Stimulated activated naive CD8-positive, alpha-beta T cell treated with anti-CD3 and anti-CD28 coated beads, Interleukin-15, amount 100 ng/mL, for 72 hours (primary cell): ENCODE measurements around the gene DOCK10.

Experiments used
- ATAC-seq: fragments of 150-1000 bp; cut with Tn5 transposase; 2 replicates; pipeline ENCODE4 v1.10.0; 2021; ENCODE audit warnings: mild to moderate bottlenecking, moderate library complexity
- DNase-seq, 2 donors: peaks; one replicate each; pipeline ENCODE4 v3.0.0; 2021 to 2022
- H3K27ac Mint-ChIP-seq, 2 donors: one replicate each; pipeline ENCODE4 v1.8.0; 2022; ENCODE audit warnings: mild to moderate bottlenecking in 2 of 2, mixed read lengths in 2 of 2, moderate library complexity in 2 of 2
- H3K27me3 Mint-ChIP-seq: one replicate; pipeline ENCODE4 v1.8.0; 2022; ENCODE audit warnings: mixed read lengths
- H3K4me1 Mint-ChIP-seq: one replicate; pipeline ENCODE4 v1.8.0; 2022; ENCODE audit warnings: mild to moderate bottlenecking, mixed read lengths
- H3K4me3 Mint-ChIP-seq, 2 donors: one replicate each; pipeline ENCODE4 v1.8.0; 2022; ENCODE audit warnings: mild to moderate bottlenecking in 2 of 2, mixed read lengths in 2 of 2, moderate library complexity in 1 of 2
- H3K9me3 Mint-ChIP-seq, 2 donors: one replicate each; pipeline ENCODE4 v1.8.0; 2022; ENCODE audit warnings: mixed read lengths in 2 of 2

The DOCK10 gene

GRCh38 chr2:224851811-224852210 lies 190.5 kb downstream of the DOCK10 start:
- ATAC-seq (no peak), DNase-seq (no peak)
- Mint-ChIP-seq H3K4me3 (no peak overlapping the region), H3K4me1 (peaks cover 20% of the 10 kb centered on the region), H3K27ac (peak overlapping the region in 1 of 2 donors; percentile 74), H3K27me3 (no peaks in the 10 kb centered on the region), H3K9me3 (no peaks in the 10 kb centered on the region)

DNA sequence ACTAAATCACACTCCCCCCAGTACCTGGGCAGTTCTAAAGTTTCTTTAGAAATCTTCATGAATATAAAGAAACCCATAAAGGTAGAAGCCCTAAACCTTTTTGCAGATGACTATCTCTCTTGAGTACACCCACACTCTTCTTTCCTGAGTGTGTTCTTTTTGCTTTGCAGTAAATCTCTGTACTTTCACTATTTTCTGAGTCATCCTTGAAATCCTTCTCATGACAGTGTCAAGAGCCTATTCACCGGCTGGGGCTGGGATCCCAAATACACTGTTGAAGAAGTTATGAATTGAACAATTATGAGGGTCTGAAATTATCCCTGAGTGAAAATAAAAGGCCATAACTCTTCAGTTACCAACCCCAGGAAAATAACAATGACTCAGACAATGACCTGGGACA lies 192.2 kb downstream of the DOCK10 start:
- DNase-seq (no peak), ATAC-seq (no peak)
- Mint-ChIP-seq H3K9me3 (no peaks in the 10 kb centered on the region), H3K4me3 (no peak overlapping the region), H3K4me1 (peaks cover 20% of the 10 kb centered on the region), H3K27me3 (no peaks in the 10 kb centered on the region), H3K27ac (peak overlapping the region in 1 of 2 donors; percentile 96)

DNA sequence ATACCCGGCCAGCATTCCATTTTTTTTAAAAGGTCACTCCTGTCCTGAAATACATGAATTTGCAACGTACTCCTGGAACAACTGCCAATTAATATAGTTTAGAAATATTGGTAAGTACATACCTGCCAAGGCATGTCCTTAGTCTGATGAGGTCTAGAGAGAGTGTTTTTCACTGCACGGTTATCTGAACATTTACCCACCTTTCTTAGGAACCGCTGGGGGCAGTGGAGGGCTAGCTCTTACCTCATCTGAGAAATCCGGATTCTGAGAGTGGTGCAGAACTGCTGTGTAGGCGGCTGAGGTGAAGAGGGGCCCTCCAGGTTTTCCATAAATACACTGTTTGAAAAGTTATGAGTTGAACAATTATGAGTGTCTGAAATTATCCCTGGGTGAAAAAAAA lies 193.0 kb downstream of the DOCK10 start:
- Mint-ChIP-seq H3K9me3 (no peaks in the 10 kb centered on the region), H3K27me3 (no peaks in the 10 kb centered on the region), H3K4me3 (no peak overlapping the region), H3K4me1 (peaks cover 20% of the 10 kb centered on the region), H3K27ac (peak overlapping the region in 1 of 2 donors; percentile 74)
- ATAC-seq = no peak
- DNase-seq = no peak

DNA sequence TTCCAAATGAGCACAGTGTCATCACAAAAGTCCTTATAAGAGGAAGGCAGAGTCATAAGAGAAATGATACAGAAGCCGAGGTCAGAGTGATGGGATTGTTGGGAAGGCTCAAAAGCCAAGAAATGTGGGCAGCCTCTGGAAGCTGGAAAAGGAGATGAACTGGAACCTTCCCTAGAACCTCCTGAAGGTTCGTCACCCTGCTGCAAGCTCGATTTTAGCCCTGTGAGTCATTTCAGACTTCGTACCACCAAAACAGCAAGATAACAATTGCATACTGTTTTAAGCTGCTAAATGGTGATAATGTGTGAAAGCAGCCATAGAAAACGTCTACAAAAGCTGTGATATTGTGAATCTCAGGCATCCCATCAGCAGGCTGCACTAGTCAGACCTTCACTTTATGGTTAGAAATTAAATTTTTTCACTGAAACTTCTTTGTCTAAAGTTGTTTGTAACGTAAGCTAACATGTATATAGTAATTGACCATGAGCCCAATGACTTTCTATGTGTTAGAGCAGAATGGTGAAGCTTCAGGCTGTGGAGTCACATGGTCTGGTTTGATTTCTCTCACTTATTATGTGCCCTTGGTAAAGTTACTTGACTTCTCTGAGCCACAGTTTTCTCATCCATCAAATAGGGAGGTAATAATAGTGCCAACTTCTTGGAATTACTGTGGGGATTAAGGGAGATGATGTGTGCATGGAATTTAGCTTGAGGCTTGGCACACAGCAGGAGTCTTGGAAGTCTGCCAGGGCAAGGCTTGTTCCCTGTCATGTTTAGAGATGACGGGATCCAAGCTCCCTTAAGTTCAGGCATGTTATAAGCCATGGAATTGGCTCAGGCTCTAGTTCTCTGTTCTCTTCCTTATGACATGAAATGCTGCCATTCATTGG lies 194.1 kb downstream of the DOCK10 start:
- H3K27ac Mint-ChIP-seq = peak overlapping the region in 1 of 2 donors; percentile 42
- no peak overlapping the region for H3K4me3 Mint-ChIP-seq
- no peak for ATAC-seq
- peaks cover 20% of the 10 kb centered on the region for H3K4me1 Mint-ChIP-seq
- DNase-seq = no peak
- H3K27me3 Mint-ChIP-seq = no peaks in the 10 kb centered on the region
- no peaks in the 10 kb centered on the region for H3K9me3 Mint-ChIP-seq

DNA sequence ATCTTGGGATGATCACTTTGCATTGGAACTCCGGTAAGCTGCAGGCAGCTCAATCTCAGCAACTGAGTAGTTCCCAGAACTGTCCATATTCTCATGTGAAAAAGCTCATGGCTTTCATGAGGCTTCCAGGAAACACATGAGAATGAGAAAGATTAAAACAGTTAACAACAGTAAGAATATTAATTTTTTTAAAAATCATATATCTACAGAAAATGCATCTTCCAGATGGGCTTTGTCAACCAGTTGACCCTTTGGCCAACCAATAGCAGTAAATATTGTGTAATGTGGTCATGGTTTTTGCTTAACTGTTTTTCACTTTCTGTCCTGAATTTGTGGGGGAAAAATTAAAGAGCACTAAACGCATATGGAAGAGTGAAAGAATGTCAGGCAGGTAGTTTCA lies 194.9 kb downstream of the DOCK10 start:
- Mint-ChIP-seq H3K4me1 (peaks cover 20% of the 10 kb centered on the region), H3K27ac (peak overlapping the region; percentile 27 to 34), H3K4me3 (no peak overlapping the region), H3K27me3 (no peaks in the 10 kb centered on the region), H3K9me3 (no peaks in the 10 kb centered on the region)
- ATAC-seq (no peak), DNase-seq (no peak)

DNA sequence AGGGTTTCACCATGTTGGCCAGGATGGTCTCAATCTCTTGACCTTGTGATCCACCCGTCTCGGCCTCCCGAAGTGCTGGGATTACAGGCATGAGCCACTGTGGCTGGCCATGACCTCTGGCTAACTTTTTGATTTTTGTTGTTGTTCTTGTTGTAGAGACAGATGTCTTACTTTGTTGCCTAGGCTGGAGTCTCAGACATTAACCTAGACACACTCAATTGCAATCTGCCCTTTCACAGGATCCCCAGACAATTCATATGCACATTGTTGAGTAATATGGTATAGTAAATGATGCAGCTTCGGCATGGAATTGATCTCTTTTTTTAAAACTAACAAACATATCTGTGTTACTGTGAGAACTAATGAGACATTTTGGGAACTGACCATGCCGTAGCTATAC lies 195.6 kb downstream of the DOCK10 start:
- Mint-ChIP-seq H3K4me3 (no peak overlapping the region), H3K27ac (peak overlapping the region in 1 of 2 donors; percentile 19), H3K4me1 (peaks cover 13% of the 10 kb centered on the region), H3K27me3 (no peaks in the 10 kb centered on the region), H3K9me3 (no peaks in the 10 kb centered on the region)
- DNase-seq (no peak), ATAC-seq (no peak)

DNA sequence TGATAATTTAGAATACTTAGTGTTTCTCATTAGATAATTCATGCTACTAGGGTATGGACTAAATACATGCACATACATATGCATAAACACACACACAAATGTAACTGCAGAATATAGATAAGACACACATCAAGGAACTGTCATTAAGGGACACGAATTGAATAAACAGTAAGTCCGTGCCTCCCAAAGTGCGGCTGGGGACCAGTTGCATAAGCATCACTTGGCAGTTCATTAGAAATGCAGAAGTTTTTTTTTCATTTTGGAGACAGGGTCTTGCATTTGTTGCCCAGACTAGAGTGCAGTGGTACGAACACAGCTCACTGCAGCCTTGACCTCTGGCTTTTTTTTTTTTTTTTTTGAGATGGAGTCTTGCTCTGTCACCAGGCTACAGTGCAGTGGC lies 196.1 kb downstream of the DOCK10 start:
- DNase-seq = no peak
- peak overlapping the region in 1 of 2 donors; percentile 19 for H3K27ac Mint-ChIP-seq

DNA sequence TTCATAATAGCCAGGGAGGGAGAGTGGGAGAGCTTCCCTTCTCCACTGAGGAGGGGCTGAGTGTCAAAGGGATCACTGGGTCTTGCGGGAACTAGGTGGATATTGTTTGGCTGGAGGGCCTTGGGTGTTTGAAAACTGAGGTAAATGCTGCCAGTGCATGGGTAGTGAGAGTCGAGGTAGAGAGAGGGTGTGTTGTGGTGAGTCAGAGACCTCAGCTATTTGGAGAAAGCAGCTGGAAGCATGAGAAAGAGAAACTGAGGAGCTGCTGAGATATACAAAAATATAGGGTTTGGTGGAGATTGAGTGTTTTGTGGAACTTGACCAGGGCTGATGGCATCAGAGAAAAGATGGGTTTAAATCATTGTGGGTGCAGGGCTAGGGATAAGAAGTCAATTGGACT lies 199.1 kb downstream of the DOCK10 start:
- Mint-ChIP-seq H3K4me3 (no peak overlapping the region), H3K9me3 (peaks cover 4 to 7% of the 10 kb centered on the region in 2 donors), H3K4me1 (no peaks in the 10 kb centered on the region), H3K27ac (no peak overlapping the region), H3K27me3 (no peaks in the 10 kb centered on the region)
- ATAC-seq (no peak), DNase-seq (no peak)

More for the DNA sequence above, 196.1 kb downstream of the DOCK10 start:
- no peaks in the 10 kb centered on the region for H3K9me3 Mint-ChIP-seq
- H3K4me1 Mint-ChIP-seq = peaks cover 12% of the 10 kb centered on the region
- no peak for ATAC-seq
- no peaks in the 10 kb centered on the region for H3K27me3 Mint-ChIP-seq
- H3K4me3 Mint-ChIP-seq = no peak overlapping the region

- no peak overlapping the region for H3K4me3 Mint-ChIP-seq
- no peaks in the 10 kb centered on the region for H3K4me1 Mint-ChIP-seq
- peaks cover 4 to 7% of the 10 kb centered on the region in 2 donors for H3K9me3 Mint-ChIP-seq
- H3K27ac Mint-ChIP-seq = no peak overlapping the region
- H3K27me3 Mint-ChIP-seq = no peaks in the 10 kb centered on the region
- ATAC-seq (no peak), DNase-seq (no peak)
Measured at GRCh38 chr2:224841910-224842309, 200.4 kb downstream of the DOCK10 start.

- no peak overlapping the region for H3K4me3 Mint-ChIP-seq
- no peak for ATAC-seq
- H3K27me3 Mint-ChIP-seq = no peaks in the 10 kb centered on the region
- H3K9me3 Mint-ChIP-seq = peaks cover 4 to 7% of the 10 kb centered on the region in 2 donors
- DNase-seq = no peak
- H3K27ac Mint-ChIP-seq = peak overlapping the region in 1 of 2 donors; percentile 33
- no peaks in the 10 kb centered on the region for H3K4me1 Mint-ChIP-seq
Measured at GRCh38 chr2:224838335-224838734, 203.9 kb downstream of the DOCK10 start.

GRCh38 chr2:224837558-224837957 lies 204.7 kb downstream of the DOCK10 start:
- H3K4me3 Mint-ChIP-seq = no peak overlapping the region
- H3K9me3 Mint-ChIP-seq = peaks cover 4 to 7% of the 10 kb centered on the region in 2 donors
- ATAC-seq (no peak), DNase-seq (no peak)
- no peaks in the 10 kb centered on the region for H3K27me3 Mint-ChIP-seq
- H3K4me1 Mint-ChIP-seq = no peaks in the 10 kb centered on the region
- H3K27ac Mint-ChIP-seq = no peak overlapping the region

- no peak for ATAC-seq
- Mint-ChIP-seq H3K27ac (peak overlapping the region in 1 of 2 donors; percentile 58), H3K4me1 (no peaks in the 10 kb centered on the region)
Measured at GRCh38 chr2:224837066-224837465, 205.2 kb downstream of the DOCK10 start.

DNA sequence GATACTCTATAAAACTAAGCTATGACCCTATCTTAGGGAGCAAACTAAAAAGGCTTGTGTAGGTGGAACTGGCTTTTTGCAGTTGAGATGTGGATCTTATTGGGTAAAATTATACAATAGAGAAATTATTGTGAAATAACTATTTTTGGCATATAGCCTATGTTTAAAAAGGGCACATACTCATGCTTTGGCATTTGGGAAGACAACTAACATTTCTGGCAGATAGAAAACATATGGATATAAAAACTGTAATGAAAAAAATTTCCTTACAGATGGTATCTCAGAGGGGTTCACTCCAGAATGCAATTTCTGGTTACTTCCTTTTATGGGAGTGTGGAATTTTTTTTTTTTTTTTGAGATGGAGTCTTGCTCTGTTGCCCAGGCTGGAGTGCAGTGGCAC lies 206.0 kb downstream of the DOCK10 start:
- H3K4me3 Mint-ChIP-seq = no peak overlapping the region
- no peaks in the 10 kb centered on the region for H3K27me3 Mint-ChIP-seq
- ATAC-seq (no peak), DNase-seq (no peak)
- H3K4me1 Mint-ChIP-seq = no peaks in the 10 kb centered on the region
- peaks cover 4 to 7% of the 10 kb centered on the region in 2 donors for H3K9me3 Mint-ChIP-seq
- H3K27ac Mint-ChIP-seq = peak overlapping the region; percentile 9 to 59

More at GRCh38 chr2:224837066-224837465, 205.2 kb downstream of the DOCK10 start:
- no peaks in the 10 kb centered on the region for H3K27me3 Mint-ChIP-seq
- DNase-seq = no peak
- H3K9me3 Mint-ChIP-seq = peaks cover 4 to 7% of the 10 kb centered on the region in 2 donors
- no peak overlapping the region for H3K4me3 Mint-ChIP-seq

DNA sequence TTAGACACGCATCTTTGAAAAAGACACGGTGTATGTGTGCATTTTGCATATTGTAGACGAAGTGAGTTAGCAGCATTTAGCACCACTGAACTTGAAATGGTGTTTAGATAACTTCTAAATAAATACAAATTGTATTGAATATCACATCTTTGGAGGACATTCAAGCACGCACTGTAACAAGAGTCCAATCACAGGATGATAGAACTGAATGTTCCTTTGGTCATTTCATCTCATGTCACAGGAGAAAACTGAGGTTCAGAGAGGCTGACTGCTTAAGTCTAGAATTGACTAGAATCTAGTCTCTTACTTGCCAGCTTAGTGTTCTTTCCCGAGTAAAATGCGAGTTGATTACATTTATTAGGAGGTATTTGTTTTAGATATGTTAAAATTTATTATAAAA lies 206.9 kb downstream of the DOCK10 start:
- H3K27me3 Mint-ChIP-seq = no peaks in the 10 kb centered on the region
- peaks cover 0 to 2% of the 10 kb centered on the region in 2 donors for H3K9me3 Mint-ChIP-seq
- H3K4me3 Mint-ChIP-seq = no peak overlapping the region
- peak overlapping the region in 1 of 2 donors; percentile 42 for H3K27ac Mint-ChIP-seq
- no peaks in the 10 kb centered on the region for H3K4me1 Mint-ChIP-seq
- DNase-seq (no peak), ATAC-seq (no peak)

GRCh38 chr2:224833986-224834385 lies 208.3 kb downstream of the DOCK10 start:
- Mint-ChIP-seq H3K4me3 (no peak overlapping the region), H3K4me1 (no peaks in the 10 kb centered on the region), H3K27ac (peak overlapping the region; percentile 24 to 89), H3K27me3 (no peaks in the 10 kb centered on the region), H3K9me3 (no peaks in the 10 kb centered on the region)
- ATAC-seq (no peak), DNase-seq (no peak)

GRCh38 chr2:224832207-224832606 lies 210.1 kb downstream of the DOCK10 start:
- ATAC-seq (no peak), DNase-seq (no peak)
- no peaks in the 10 kb centered on the region for H3K4me1 Mint-ChIP-seq
- H3K4me3 Mint-ChIP-seq = no peak overlapping the region
- peak overlapping the region; percentile 20 to 22 for H3K27ac Mint-ChIP-seq
- no peaks in the 10 kb centered on the region for H3K27me3 Mint-ChIP-seq
- no peaks in the 10 kb centered on the region for H3K9me3 Mint-ChIP-seq
